Subcutaneous abdominal adipose tissue (tissue), 5 donors: Measurements from ENCODE around the gene ATPAF1.

Experiments used
- H3K27ac ChIP-seq: one replicate; pipeline ENCODE4 v1.7.0; 2013; ENCODE audit warnings: low read depth, mild to moderate bottlenecking, inconsistent platforms, low read length, moderate library complexity
- H3K27me3 ChIP-seq, 5 donors: one replicate each; pipeline ENCODE4 v1.7.0; 2013; ENCODE audit warnings: low read length in 5 of 5, inconsistent platforms in 1 of 5; ENCODE audit not compliant: control insufficient read depth in 5 of 5, insufficient read depth in 4 of 5
- H3K36me3 ChIP-seq, 5 donors: one replicate each; pipeline ENCODE4 v1.7.0; 2013; ENCODE audit warnings: low read length in 5 of 5; ENCODE audit not compliant: control insufficient read depth in 5 of 5, insufficient read depth in 5 of 5
- H3K4me1 ChIP-seq, 5 donors: one replicate each; pipeline ENCODE4 v1.7.0; 2013; ENCODE audit warnings: low read length in 5 of 5, mild to moderate bottlenecking in 3 of 5, moderate library complexity in 1 of 5; ENCODE audit not compliant: control insufficient read depth in 5 of 5, insufficient read depth in 5 of 5
- H3K4me3 ChIP-seq, 5 donors: one replicate each; pipeline ENCODE4 v1.7.0; 2013; ENCODE audit warnings: low read length in 5 of 5, low read depth in 1 of 5
- H3K9ac ChIP-seq, 5 donors: one replicate each; pipeline ENCODE4 v1.7.0; 2013; ENCODE audit warnings: low read length in 5 of 5, mild to moderate bottlenecking in 4 of 5, moderate library complexity in 3 of 5
- H3K9me3 ChIP-seq, 5 donors: one replicate each; pipeline ENCODE4 v1.7.0; 2013; ENCODE audit warnings: low read length in 5 of 5; ENCODE audit not compliant: control insufficient read depth in 5 of 5
- donor health status: healthy.
- donor health status: healthy.
- donor health status: healthy.
- donor health status: healthy.
- donor health status: healthy.

The ATPAF1 gene

DNA sequence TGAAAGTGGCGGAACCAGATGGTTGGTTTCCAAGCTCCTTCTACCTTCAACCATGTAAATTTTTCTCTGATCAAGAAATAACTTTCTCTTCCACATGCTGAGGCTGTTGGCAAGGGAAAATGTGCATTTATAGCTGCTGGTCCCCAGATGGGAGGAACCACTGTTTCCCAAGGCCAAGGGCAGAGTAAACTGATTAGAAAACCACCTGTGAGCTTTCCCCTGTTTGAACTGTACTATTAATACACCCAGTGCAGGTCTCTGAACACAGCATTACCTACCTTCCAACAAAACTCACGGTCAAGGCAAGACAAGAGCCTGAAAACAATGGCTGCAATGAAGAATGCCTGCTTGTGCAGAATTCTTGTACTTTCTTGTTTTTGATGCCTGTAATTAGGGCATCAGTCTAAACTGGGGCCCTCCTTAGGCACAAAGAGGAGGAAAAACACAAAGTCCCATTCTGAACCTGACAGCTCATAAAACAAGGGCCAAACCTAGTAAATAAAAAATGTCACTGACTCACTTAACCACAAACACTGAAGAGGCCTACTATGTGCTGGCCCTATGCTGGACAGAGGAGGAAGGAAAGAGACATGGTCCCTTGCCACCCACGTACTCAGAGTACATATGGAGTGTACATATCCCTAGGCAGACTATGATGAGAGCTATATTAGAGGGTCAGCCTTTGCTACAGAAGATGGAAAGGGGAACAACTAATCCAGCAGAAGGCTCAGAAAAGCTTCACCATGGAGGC lies 66.7 kb downstream of the ATPAF1 start:
- H3K4me3 ChIP-seq = peak overlapping the region in 1 of 5 donors; percentile 2
- no peaks in the 10 kb centered on the region for H3K9me3 ChIP-seq
- H3K9ac ChIP-seq = no peak overlapping the region
- H3K27me3 ChIP-seq = no peaks in the 10 kb centered on the region
- H3K36me3 ChIP-seq = peaks cover 0 to 4% (median 0%) of the 10 kb centered on the region in 5 donors
- peaks cover 3 to 61% (median 48%) of the 10 kb centered on the region in 5 donors for H3K4me1 ChIP-seq
- H3K27ac ChIP-seq = no peak overlapping the region

DNA sequence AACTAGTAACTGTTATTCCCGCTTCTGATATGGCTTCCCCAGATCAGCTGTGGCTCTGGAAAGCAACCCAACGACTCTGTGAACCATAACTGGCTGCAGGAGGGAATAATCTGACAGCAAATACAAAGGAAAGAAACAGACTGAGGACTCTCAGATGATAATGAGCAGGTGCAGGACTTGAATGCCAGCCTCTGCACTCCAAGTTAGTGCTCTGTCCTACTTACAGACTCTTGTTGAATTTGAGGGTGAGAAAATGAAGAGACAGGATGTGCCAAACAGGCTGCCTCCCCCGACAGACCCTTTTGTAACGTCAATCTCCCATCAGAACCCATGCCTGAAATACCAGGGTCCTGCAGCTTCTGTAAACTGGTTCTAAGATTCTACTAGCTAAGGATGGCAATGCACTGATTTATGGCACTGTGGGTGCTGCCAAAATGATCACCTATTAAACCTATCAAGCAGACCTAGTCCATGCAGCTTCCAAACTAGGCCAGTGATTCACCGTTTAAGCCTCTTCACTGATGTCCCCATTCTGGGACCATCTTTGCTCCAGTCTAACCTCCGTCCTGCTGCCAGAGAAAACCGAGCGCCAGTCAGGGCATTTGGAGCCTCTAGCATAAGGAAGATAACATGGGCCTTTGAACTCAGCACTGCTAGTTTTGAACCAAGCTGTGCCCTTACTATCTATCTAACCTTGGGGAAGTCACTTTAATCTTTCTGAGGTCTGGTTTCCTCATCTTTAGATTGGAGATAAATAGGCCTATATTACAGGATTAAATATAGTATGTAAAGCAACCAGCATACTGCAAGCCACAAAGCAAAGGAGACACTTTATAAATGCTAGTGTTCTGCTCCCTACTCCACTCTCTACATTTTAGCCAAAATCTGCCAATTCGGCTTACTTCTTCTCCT lies 68.8 kb downstream of the ATPAF1 start:
- Histone ChIP-seq H3K4me1 (peaks cover 3 to 72% (median 57%) of the 10 kb centered on the region in 5 donors), H3K27me3 (no peaks in the 10 kb centered on the region), H3K27ac (no peak overlapping the region), H3K4me3 (no peak overlapping the region), H3K9ac (peak overlapping the region in 1 of 5 donors; percentile 10), H3K36me3 (peaks cover 0 to 4% (median 0%) of the 10 kb centered on the region in 5 donors), H3K9me3 (no peaks in the 10 kb centered on the region)

DNA sequence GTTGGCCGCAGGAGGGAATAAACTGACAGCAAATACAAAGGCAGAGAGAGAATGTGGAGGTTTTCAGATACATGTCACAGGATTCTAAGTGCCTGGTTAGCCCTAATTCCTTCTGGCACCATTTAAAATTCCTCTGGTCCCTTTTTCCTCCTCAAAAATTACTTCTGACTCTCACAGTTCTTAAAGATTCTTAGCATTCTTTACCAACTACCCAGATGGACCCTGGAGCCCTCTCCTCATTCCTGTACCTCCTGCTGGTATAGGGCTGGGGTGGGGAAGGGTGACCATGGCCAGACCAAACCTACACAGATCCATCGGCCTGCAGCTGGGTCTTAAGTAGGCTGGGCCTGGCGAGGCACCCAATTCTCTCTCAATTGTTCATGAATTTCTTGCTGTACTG lies 71.3 kb downstream of the ATPAF1 start:
- no peaks in the 10 kb centered on the region for H3K9me3 ChIP-seq
- H3K9ac ChIP-seq = no peak overlapping the region
- peak overlapping the region; percentile 66 for H3K27ac ChIP-seq
- peaks cover 0 to 26% (median 17%) of the 10 kb centered on the region in 5 donors for H3K36me3 ChIP-seq
- H3K27me3 ChIP-seq = no peaks in the 10 kb centered on the region
- H3K4me1 ChIP-seq = peaks cover 0 to 62% (median 44%) of the 10 kb centered on the region in 5 donors
- H3K4me3 ChIP-seq = no peak overlapping the region

DNA sequence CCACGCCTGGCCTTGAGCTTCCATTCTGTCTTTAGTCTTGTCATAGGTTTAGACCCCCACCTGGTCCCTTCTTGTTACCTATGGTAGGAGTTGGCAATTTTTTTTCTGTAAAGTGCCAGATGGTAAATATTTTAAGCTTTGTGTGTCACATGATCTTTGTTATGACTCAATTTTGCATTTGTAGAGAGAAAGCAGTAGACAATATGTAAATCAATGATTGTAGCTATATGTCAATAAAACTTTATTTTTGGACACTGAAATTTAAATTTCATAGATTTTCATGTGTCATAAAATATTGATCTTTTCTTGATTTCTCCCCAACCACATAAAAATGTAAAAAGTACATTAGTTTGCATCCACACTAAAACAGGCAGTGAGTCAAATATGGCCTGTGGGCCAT lies 72.1 kb downstream of the ATPAF1 start:
- no peak overlapping the region for H3K9ac ChIP-seq
- H3K27ac ChIP-seq = peak overlapping the region; percentile 66
- no peak overlapping the region for H3K4me3 ChIP-seq
- peaks cover 0 to 34% (median 25%) of the 10 kb centered on the region in 5 donors for H3K36me3 ChIP-seq
- H3K4me1 ChIP-seq = peaks cover 0 to 54% (median 36%) of the 10 kb centered on the region in 5 donors
- H3K27me3 ChIP-seq = no peaks in the 10 kb centered on the region
- H3K9me3 ChIP-seq = no peaks in the 10 kb centered on the region

DNA sequence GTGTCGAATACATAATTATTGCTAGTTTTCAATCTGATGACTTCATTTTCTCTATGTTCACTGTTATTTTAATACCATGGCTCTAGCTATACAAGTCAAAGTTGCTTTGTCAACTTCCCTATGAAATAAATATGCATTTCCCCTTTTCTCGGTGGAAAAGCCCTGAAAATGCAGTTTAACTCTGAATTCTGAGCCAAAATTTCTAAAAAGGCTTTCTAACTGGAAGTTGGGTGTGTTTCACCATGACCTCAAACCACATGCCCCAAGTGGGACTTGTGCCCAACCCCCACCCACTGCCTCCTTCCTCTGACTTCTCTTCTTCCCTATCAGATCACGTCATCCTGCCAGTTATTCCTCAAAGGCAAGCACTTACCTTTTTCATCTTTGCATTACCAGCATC lies 73.0 kb downstream of the ATPAF1 start:
- no peaks in the 10 kb centered on the region for H3K27me3 ChIP-seq
- no peak overlapping the region for H3K4me3 ChIP-seq
- peak overlapping the region; percentile 66 for H3K27ac ChIP-seq
- no peaks in the 10 kb centered on the region for H3K9me3 ChIP-seq
- H3K9ac ChIP-seq = no peak overlapping the region
- H3K36me3 ChIP-seq = peaks cover 9 to 43% (median 34%) of the 10 kb centered on the region in 5 donors
- peaks cover 0 to 46% (median 29%) of the 10 kb centered on the region in 5 donors for H3K4me1 ChIP-seq

DNA sequence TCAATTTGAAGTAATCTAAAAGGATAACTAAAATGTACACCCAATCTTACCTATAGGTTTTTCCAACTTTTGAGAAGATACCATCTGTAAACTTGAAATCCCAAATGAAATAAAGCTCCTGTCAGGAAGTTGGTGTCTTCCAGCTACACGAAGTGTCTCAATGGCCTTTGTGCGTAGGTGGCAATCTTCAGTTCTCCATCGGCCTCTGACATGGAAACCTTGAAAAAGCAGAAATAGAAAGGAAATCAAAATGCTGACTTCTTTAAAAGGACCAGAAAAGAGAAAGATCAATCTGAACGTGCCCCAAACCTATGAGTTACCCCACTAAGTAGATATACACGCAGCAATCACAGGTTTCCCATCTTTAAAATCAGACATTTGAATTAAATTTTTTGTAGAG lies 74.1 kb downstream of the ATPAF1 start:
- no peaks in the 10 kb centered on the region for H3K27me3 ChIP-seq
- H3K4me3 ChIP-seq = no peak overlapping the region
- H3K4me1 ChIP-seq = peaks cover 0 to 36% (median 22%) of the 10 kb centered on the region in 5 donors
- H3K27ac ChIP-seq = peak overlapping the region; percentile 66
- H3K36me3 ChIP-seq = peaks cover 13 to 54% (median 44%) of the 10 kb centered on the region in 5 donors
- no peaks in the 10 kb centered on the region for H3K9me3 ChIP-seq
- H3K9ac ChIP-seq = peak overlapping the region in 1 of 5 donors; percentile 22

DNA sequence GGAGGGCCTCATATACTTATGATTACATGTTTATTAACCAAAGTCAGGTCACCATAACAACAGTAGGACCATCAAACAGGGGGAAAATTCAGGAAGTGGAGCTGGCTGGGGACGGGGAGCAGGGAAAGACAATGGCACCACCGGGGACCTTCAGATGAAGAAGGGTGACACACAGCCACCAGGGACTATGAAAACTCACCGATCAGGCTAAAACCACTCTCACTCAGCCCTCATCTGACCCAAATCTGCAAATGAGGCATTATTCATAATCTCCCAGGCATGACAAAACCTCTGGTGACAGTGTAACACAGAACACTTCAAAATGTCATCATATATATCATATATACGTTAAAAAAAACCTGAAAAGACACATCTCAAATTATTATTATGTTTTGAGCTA lies 75.3 kb downstream of the ATPAF1 start:
- Histone ChIP-seq H3K9ac (no peak overlapping the region), H3K4me3 (no peak overlapping the region), H3K4me1 (peaks cover 0 to 35% (median 16%) of the 10 kb centered on the region in 5 donors), H3K36me3 (peaks cover 13 to 57% (median 47%) of the 10 kb centered on the region in 5 donors), H3K9me3 (no peaks in the 10 kb centered on the region), H3K27me3 (no peaks in the 10 kb centered on the region), H3K27ac (no peak overlapping the region)

DNA sequence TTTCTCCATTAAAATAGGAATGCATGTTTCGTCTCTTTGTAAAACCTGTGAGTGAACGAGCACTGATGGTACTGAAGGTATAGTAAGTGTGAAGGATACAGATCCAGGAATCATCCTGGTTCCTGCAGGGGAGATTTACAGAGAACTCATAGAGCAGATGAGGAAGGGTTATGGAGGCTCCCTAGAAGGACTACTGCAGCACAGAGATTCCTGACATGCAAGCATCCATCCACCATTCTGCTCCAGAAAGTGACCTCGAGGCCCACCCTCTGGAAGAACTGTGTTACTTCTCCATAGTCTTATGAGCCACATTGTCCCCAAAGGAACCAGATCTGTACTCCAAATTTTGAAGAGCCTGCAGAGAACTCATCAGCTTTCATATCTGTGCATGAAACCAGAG lies 78.6 kb downstream of the ATPAF1 start:
- peaks cover 0 to 27% (median 15%) of the 10 kb centered on the region in 5 donors for H3K4me1 ChIP-seq
- peaks cover 13 to 74% (median 64%) of the 10 kb centered on the region in 5 donors for H3K36me3 ChIP-seq
- no peak overlapping the region for H3K27ac ChIP-seq
- H3K27me3 ChIP-seq = no peaks in the 10 kb centered on the region
- no peak overlapping the region for H3K4me3 ChIP-seq
- no peak overlapping the region for H3K9ac ChIP-seq
- no peaks in the 10 kb centered on the region for H3K9me3 ChIP-seq

DNA sequence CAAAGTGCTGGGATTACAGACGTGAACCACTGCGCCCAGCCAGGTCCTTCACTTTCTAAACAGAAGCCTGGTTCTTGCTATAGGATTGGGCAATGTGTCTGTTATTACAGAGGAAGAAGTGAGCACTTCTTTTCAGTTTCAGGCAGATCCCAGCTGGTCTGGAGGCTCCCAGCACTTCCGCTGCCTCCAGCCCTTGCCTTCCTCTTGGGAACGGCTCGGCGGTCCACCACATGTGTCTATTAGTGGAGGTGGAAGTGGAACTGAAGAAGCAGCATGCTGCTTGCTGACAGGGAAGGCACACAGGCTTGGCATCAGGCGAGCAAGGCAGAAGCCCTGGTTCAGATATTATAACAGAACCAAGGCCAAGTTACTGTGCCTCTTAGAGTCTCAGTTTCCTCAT lies 81.1 kb downstream of the ATPAF1 start:
- Histone ChIP-seq H3K27me3 (no peaks in the 10 kb centered on the region), H3K4me3 (no peak overlapping the region), H3K9me3 (no peaks in the 10 kb centered on the region), H3K36me3 (peaks cover 21 to 77% (median 69%) of the 10 kb centered on the region in 5 donors), H3K27ac (no peak overlapping the region), H3K9ac (no peak overlapping the region), H3K4me1 (peaks cover 0 to 31% (median 24%) of the 10 kb centered on the region in 5 donors)
